DMS153 treated with DMSO at 0.1 percent for 48 hours (cell line): Measurements from ENCODE around the gene OSBPL10.
"Not testable (repeated sequence)": the region's sequence is repeated elsewhere in the genome, so short reads cannot be mapped to it uniquely, and the experiment has no call there.

Experiments
- DNase-seq: peaks from one replicate; lab custom pipeline; 2025; ENCODE audit not compliant: unreplicated experiment; lab: John Stamatoyannopoulos, UW

The OSBPL10 gene

DNA sequence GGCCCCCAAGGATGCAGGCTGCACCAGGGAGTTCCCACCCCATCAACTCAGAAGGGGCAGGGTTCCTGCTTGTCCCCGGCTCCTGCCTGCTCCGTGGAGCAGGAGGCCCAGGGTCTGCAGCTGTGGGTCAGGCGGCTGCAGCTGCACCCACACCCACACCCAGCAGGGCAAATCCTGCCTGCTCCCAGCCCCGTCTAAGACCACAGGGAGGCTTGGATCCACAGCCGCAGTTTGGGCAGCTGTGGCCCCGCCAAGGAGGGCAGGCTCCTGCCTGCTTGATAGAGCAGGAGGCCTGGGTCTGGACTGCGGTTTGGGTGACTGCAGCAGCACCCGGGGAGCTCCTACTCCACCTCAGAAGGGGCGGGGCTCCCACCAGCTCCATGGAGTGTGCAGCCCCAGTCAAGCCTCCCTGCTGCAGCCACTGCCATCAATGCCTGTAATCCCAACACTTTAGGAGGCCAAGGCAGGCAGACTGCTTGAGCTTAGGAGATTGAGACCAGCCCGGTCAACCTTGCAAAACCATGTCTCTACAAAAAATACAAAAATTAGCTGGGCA, 163.6 kb downstream of the OSBPL10 start:
- no peak for DNase-seq

- no peak for DNase-seq
Observed at GRCh38 chr3:31815631-31816440, 165.2 kb downstream of the OSBPL10 start.

- no peak for DNase-seq
Observed at GRCh38 chr3:31815006-31815405, 166.1 kb downstream of the OSBPL10 start.

DNA sequence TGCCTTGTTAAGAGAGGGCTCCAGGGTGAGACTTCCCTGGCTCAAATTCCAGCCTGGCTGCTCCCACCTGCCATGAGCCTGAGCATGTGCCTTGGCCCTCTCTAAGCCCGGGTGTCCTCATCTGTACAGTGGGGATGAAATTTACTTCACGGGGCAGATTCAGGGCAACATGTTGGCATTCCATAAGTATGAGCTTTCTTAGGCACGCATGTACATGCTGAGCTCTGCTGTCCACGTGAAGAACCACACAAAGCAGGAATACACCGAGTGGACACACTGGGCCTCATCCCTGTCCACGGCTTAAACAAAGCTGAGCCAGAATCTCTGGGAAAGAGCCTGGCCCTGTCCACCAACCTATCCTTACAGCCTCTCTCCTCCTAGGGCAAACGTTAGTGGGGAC, 167.4 kb downstream of the OSBPL10 start:
- DNase-seq, result no peak

DNA sequence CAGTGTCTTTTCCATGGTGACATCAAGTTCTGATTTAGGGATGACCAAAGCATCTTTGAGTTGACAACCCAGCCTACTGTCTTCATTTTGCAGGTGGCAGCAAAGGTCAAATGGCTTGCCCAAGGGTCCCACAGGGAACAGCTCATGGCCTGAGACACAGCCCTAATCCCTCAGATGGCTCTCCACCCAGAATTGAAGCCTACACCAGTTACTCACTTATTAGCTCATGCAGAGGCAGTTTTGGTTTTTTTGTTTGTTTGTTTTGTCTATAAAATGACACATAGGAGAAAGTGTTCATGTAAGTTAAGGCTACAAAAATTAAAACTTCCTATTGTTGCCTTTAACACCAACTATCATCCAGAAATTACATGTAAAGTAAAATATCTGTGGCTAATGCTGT, 167.9 kb downstream of the OSBPL10 start:
- DNase-seq, result no peak

DNA sequence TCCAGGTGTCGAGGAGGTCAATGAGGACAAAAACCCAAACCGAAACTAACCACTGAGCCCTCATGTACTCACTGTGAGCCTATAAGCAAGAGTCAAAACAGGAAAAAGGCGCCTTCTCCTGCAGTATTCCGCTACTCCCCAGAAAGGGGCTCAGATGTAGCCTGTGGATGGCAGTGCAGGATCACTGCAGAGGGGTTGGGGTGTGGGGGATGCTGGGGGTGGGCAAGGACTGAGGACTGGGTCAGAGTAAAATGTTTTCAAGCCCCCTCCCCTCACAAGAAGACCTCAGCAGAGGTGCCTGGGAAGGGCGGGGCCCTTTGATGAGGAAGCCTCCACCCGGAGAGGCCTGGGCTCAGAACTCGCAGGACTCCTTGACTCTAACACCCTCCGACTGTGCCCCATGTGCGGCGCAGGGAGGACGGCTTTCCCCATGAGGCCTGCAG, 170.1 kb downstream of the OSBPL10 start:
- no peak for DNase-seq

DNA sequence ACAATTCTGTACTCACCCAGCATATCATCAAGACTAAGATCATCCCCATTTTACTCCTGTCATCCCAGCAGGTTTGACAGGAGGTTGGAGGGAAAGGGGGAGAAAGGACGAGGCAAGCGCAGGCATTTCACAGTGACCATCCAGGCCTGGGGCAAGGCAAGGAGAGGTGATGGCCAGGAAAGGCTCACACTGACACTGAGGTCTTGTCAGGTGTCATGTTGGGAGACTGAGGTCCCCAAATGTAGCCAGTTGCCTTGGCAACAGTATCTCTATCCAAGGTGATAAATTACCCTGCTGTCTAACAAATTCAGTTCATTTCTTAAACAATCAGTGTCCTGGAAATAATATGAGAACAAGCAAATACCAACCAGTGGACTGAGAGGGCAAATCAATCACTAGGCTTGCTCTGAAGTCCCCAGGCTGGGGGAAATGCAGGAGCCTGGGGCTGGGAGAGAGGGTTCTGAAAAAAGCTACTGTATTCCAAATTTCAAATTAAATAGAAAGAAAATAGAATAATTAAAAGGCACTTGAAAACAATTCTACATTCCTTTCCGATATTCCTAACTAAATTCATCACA, 172.8 kb downstream of the OSBPL10 start:
- no peak for DNase-seq

- DNase-seq, result no peak
Observed at GRCh38 chr3:31804251-31805051, 176.6 kb downstream of the OSBPL10 start.

GRCh38 chr3:31802981-31803740, 177.9 kb downstream of the OSBPL10 start:
- DNase-seq, result no peak

- DNase-seq, result no peak
Observed at GRCh38 chr3:31800436-31800835, 180.6 kb downstream of the OSBPL10 start.

DNA sequence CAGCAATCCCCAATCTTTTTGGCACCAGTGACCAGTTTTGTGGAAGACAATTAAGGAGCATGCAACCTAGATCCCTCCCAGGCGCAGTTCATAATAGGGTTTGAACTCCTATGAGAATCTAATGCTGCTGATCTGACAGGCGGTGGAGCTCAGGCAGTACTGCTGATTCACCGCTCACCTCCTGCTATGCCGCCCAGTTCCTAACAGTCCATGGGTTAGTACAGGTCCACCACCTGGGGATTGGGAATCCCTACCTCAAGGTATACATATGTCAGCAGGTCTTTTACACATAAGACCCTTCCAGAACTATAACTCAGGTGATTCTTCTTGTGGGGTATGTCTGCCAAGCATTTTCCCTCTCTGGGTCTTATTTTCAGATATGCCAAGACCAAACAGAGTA, 182.2 kb downstream of the OSBPL10 start:
- no peak for DNase-seq

DNA sequence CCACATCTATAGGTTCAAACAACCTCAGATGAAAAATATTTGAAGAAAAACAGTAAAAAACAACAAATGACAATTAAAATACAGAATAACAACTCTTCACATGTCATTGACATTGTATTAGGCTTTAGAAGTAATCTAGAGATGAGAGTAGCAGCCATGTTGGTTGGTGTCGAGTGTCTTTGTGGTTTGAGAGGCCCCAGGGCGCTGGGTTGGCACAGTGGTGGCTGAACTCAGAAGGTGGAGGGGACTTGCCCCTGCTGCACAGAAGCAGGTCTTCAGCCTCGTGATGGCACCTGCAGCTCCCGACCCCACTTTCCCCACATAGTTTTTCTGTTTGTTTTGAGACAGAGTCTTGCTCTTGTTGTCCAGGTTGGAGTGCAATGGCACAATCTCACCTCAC, 187.2 kb downstream of the OSBPL10 start:
- DNase-seq, result no peak

GRCh38 chr3:31791090-31791430, 190.0 kb downstream of the OSBPL10 start:
- no peak for DNase-seq

DNA sequence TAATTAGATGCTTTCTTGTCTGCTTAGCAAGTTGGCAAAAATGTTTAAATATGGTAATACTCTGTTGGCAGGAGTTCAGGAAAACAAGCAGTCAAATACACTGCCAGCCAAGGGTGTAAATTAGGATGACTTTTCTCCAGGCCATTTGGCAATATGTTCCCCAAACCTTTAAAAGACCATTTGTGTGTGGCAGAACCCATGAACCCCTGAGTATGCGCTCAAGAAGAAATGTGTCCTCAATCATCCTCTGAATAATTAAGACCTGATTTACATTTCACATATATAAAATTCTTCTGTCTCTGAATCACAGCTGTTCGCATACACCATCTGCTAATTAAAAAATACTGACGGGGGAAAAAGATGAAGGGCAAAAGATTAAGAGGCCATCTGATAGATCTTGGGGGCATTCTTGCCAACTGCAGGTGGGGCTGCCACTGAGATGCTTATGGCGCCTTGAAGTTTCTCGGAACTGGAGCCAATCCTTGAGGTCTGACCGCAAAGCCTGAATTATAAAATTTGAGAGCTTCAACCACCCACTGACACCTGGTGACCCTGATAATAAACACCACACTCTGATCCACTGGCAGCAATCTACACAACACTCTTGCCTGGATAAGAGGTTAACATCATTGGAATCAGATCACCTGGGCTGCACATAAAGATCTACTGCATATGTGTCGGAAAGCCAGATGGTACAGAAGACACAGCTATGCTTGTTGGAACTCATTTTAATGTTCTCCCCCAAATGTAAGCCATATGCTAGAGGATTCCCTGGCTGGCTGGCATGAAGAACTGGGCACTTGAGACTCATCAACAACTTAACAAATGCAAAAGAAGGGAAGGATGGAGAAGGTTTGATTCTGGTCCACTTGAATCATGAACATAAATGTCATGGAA, 190.6 kb downstream of the OSBPL10 start:
- no peak for DNase-seq

DNA sequence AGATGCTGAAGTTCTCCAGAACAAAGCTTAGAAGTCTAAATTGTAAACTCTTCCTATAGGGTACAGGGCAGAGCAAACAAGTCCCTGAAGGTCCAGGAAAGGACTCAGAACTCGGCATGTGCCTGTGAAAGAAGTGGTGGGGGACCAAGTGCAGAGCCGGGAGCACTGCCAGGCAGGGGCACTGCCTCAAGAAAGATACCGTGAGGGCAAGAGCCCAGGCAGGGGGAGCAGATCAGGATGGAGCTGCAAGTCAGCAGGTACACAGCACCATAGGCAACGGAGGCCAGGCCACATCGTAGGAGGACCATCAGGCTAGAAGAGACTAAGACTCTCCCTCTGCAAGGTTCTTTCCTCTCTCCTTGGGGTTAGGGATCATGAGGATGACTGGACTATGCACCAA, 191.6 kb downstream of the OSBPL10 start:
- no peak for DNase-seq

- DNase-seq, result no peak
Observed at GRCh38 chr3:31785734-31786133, 195.3 kb downstream of the OSBPL10 start.

DNA sequence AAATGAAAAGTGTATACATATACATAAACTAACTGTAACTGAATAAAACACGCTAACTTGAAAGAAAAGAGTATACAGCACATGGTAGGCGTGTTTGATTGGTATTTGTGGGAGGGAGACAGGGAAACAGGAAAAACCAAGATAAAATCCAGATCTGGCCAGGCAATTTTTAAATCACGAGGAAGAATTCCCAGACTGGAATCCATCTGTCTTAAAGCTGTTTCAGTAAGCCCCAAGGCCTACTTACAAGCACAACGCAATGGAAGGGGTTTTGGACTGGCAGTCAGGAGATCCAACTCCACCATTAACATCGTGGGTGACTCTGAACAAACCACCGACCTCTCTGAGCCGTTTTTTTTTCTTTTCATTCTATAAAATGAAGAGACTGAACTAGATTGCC, 195.8 kb downstream of the OSBPL10 start:
- DNase-seq, result no peak

GRCh38 chr3:31783851-31784250, 197.2 kb downstream of the OSBPL10 start:
- DNase-seq, result not testable (repeated sequence)

DNA sequence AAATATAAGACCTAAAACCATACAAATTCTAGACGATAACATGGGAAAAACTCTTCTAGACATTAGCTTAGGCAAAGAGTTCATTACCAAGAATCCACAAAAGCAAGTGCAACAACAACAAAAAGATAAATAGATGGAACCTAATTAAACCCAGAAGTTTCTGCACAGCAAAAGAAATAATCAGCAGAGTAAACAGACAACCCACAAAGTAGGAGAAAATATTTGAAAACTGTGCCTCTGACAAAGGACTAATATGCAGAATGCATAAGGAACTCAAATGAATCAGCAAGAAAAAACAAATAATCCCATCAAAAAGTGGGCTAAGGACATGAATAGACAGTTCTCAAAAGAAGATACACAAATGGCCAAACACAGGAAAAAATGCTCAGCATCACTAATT, 198.8 kb downstream of the OSBPL10 start:
- not testable (repeated sequence) for DNase-seq

- DNase-seq, result no peak
Observed at GRCh38 chr3:31779514-31779913, 201.5 kb downstream of the OSBPL10 start.
